HFF-Myc (cell line): ENCODE data around the gene FETUB.
"Not testable (repeated sequence)": the region's sequence is repeated elsewhere in the genome, so short reads cannot be mapped to it uniquely, and the experiment has no call there.

Source experiments
- DNase-seq: peaks from one replicate; pipeline ENCODE4 v3.0.0-alpha.2; 2011; ENCODE audit warnings: low read depth; ENCODE audit errors: extremely low read depth
- H3K4me3 ChIP-seq: replicated peaks from 2 replicates; pipeline ENCODE4 v1.5.1; 2011; ENCODE audit warnings: low read depth, mild to moderate bottlenecking, control low read depth, low read length
- CTCF ChIP-seq: IDR thresholded peaks from 2 replicates; pipeline ENCODE4 v1.5.1; 2012; ENCODE audit warnings: mild to moderate bottlenecking, low read depth, low read length, control low read depth; ENCODE audit errors: missing control alignments

FETUB gene

GRCh38 chr3:186700267-186700666, 60.1 kb downstream of the FETUB start:
- no peak overlapping the region for H3K4me3 ChIP-seq
- TF ChIP-seq CTCF: no peak

GRCh38 chr3:186702451-186702850, 62.3 kb downstream of the FETUB start:
- DNase-seq, H3K4me3 ChIP-seq: not testable (repeated sequence)

More at GRCh38 chr3:186700267-186700666, 60.1 kb downstream of the FETUB start:
- no peak for DNase-seq
